Panc1 (cell line): Measurements from ENCODE around the gene ZNF107.

ENCODE experiments used
- CTCF ChIP-seq: fragments of 450-650 bp; IDR thresholded peaks from 2 replicates; pipeline ENCODE4 v1.5.1; 2017; ENCODE audit warnings: mild to moderate bottlenecking
- REST ChIP-seq, 2 experiments: IDR thresholded peaks; 2 replicates each; pipeline ENCODE4 v1.6.1; 2011 to 2012; ENCODE audit warnings: low read depth in 2 of 2, control low read depth in 1 of 2, low read length in 1 of 2, mild to moderate bottlenecking in 1 of 2, moderate library complexity in 1 of 2; ENCODE audit not compliant: insufficient read depth in 1 of 2
- SIN3A ChIP-seq: IDR thresholded peaks from 2 replicates; pipeline ENCODE4 v1.6.1; 2012; ENCODE audit warnings: low read depth, mild to moderate bottlenecking, low read length, moderate library complexity, borderline replicate concordance; ENCODE audit not compliant: insufficient read depth

- TF ChIP-seq CTCF (no peak), SIN3A (0 out of 2 replicates have a peak, but pooled peaks have one; percentile 85), REST (IDR thresholded peaks at IDR 0.05; ENCODE audit: insufficient read depth in 1 of 2, low read depth in 2 of 2, low read length in 1 of 2) (no peak)
Observed at GRCh38 chr7:64665980-64666662, at the start of gene ZNF107.
